ENCODE data around the gene NADSYN1.
"Not testable (repeated sequence)": the region's sequence is repeated elsewhere in the genome, so short reads cannot be mapped to it uniquely, and the experiment has no call there.

The NADSYN1 gene

GRCh38 chr11:71453037-71453917, at the start of gene NADSYN1:
Gene NADSYN1, plus strand, starts transcription at chr11:71453203. Its CDS starts 94 bp downstream, at chr11:71453297.
- peak; percentile 98 for DNase-seq

GRCh38 chr11:71404209-71404608, 48.8 kb upstream of the NADSYN1 start:
- DNase-seq, result no peak

- no peak for DNase-seq
Observed at GRCh38 chr11:71406681-71407080, 46.3 kb upstream of the NADSYN1 start.

GRCh38 chr11:71407356-71407755, 45.6 kb upstream of the NADSYN1 start:
- DNase-seq, result no peak

DNA sequence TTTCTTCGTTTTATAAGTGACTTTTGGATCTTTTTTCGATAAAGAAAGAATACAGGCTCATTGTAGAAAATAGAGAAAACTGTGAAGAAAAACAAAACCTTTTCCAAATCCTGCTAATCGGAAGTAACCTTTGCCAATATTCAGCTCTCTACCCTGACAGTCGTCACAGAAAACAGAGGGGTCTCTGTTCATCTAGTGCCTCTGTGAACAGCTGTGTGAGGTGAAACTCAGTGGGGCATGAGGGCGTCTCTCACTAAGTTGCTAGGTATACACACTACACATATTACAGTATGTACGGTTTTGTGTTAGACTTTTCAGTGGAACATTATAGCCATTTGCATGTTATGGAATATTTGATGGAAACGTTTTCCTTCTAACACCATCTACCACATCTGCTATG, 44.2 kb upstream of the NADSYN1 start:
- DNase-seq, result no peak

DNA sequence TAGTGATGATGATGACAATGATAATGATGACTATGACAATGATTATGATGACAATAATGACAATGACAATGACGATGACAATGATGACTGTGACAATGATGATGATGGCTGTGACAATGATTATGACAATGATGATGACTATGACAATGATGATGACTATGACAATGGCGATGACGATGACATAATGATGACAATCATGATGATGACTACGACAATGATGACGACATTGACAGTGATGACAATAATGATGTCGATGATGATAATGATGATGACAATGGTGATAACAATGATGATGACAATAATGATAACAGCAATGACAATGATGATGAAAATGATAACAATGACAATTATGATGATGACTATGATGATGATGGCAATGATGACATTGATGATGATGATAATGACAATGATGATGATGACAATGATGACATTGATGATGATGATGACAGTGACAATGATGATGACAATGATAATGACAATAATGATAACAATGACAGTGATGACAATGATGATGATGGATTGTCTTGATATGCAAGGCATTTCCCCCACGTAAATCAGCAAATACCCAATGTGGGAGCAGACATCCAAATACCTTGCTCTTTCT, 42.5 kb upstream of the NADSYN1 start:
- no peak for DNase-seq

- no peak for DNase-seq
Observed at GRCh38 chr11:71414645-71415044, 38.4 kb upstream of the NADSYN1 start.

DNA sequence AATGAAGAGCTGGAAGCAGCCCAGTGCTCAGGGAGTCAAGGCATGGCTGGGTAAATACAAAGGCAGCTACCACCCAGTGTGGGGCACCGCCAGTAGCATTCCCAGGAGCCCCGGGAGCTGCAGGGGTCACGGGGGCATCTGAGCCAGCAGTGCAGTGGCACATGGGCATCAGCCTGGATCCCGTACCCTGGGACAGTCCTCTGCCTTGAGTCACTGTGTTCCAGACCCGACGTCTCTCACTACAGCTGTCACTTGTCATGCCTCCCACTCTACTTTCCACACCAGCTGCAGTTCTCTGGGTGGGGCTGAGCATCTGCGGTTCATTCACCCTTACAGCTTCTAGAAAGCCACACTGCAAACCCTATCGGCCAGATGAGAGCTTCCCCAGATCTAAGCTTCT, 34.4 kb upstream of the NADSYN1 start:
- no peak for DNase-seq

DNA sequence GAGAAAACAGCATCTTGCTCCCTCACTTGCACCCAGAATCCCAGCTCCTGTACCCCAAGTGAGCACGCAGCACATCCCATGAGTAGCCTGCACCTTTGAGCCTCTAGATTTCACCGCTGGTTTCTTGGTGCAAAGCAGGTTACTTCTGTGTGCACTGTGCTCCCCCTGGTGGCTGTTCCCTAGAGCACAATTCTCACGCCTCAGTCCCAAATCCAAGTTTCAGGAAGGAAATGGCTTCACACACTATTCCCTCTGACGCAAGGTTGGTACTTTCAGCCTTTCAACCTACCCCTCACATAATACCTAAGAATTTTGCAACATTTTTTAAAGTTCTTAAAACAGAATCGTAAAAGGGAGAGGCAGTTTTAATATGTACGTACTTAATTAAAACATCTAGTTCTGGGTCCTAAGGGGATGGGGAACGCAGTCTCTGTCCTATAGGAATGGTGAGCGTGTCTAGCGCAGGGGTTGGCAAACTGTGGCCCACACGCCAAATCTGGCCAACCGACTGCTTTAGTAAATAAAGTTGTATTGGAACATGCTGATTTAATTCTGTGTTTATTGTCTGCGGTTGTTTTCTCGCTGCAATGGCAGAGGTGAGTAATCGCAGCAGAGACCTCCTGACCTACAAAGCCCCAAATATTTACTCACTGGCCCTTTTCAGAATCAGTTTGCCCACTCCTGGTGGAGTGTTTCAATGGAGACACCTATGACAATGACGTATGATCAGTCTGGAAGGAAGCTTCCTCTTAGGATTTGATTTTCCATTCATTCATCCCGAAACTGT, 32.4 kb upstream of the NADSYN1 start:
- peak; percentile 4 for DNase-seq

GRCh38 chr11:71421392-71421950, 31.5 kb upstream of the NADSYN1 start:
- DNase-seq, result no peak

DNA sequence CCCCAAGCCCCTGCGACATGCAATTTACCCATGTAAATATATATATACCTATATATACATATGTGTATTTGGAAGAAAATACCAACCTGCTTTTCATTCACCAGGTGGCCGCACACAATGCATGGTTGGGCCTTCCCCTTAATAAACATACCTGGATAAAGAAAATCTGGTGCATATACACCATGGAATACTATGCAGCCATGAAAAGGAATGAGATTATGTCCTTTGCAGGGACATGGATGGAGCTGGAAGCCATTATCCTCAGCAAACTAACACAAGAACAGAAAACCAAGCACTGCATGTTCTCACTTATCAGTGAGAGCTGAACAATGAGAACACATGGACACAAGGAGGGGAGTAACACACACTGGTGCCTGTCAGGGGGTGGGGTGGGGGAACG, 30.7 kb upstream of the NADSYN1 start:
- DNase-seq, result not testable (repeated sequence)

- no peak for DNase-seq
Observed at GRCh38 chr11:71423181-71423790, 29.7 kb upstream of the NADSYN1 start.

DNA sequence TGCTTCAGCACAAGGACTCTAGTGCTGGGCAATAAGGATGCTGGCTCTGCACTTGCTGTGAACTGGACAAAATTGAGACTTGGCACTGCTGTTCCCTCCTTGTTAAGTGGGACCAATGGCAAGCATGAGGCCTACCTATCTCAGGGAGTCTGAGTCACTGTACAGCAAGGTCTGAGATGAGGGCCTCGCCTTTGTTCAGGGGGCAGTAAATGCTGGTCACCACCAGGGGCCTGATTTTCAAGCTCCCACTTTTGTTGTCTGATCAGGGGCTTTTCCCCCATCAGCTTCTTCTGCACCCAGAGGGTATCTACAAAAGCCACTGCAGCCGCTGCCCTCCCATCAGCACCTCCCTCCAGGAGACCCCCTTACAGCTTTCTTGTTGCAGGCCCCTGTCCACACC, 27.6 kb upstream of the NADSYN1 start:
- no peak for DNase-seq

DNA sequence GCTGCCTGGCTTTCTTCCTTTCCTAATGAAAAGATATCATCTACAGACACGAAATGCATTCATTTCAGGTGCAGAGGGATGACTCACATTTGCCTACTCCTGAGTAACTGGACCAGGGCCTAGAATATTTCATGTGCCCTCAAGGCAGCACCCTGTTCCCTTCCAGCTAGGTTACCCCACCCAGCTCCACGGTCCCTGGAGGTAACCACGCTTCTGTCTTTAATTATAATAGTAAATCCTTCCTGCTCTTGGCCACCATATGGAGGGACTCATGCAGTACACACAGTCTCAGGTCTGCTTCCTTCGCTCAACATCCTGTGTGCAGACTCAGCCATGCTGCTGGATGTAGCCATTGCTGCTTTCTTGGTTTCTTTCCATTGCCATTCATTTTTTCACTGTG, 27.1 kb upstream of the NADSYN1 start:
- no peak for DNase-seq

GRCh38 chr11:71426413-71426812, 26.6 kb upstream of the NADSYN1 start:
- DNase-seq, result no peak

GRCh38 chr11:71428861-71429435, 24.1 kb upstream of the NADSYN1 start:
- DNase-seq, result no peak

DNA sequence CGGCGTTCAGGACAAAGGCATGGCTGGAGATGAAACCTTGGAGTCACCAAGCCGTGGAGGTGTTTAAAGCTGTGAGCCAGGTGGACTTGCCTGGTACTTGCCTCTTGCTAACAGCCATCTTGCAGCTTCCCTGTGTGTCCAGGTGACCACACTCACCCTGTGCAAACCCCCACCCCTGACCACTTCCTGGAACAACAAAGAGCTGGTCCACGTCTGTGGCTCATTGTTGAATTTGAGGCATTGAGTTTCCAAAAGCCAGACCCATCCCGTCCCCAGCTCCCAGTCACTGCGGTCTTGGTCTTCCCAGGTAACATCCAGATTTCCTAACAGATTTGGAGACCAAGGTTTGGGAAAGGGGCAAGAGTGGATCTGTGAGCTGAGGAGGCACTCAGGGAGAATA, 23.3 kb upstream of the NADSYN1 start:
- no peak for DNase-seq

GRCh38 chr11:71430166-71430565, 22.8 kb upstream of the NADSYN1 start:
- no peak for DNase-seq

DNA sequence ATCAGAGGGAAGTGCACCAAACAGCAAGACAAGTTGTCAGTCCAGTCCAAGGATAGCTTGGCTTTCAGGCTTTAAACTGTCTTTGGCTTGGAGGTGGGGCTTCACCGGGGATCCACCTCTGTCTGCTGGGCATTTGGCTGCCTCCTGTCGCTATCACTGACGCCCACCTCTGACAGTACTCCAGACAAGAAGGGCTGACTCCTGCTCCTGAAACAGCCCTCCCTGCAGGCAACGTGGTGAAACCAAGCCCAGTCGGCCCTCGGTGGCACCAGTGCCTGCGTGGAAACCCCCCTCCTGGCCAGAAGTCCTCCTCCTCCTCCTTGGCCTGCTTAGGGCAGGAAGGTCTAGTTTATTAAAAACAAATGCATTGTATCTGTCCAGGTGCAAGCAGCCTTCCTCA, 21.7 kb upstream of the NADSYN1 start:
- no peak for DNase-seq

- DNase-seq, result no peak
Observed at GRCh38 chr11:71432761-71433647, 20.0 kb upstream of the NADSYN1 start.

All from CD4-positive, alpha-beta T cell treated with Interleukin-6 for 4 hours (primary cell).